ENCODE results near the gene BHLHA9.

The BHLHA9 gene

DNA sequence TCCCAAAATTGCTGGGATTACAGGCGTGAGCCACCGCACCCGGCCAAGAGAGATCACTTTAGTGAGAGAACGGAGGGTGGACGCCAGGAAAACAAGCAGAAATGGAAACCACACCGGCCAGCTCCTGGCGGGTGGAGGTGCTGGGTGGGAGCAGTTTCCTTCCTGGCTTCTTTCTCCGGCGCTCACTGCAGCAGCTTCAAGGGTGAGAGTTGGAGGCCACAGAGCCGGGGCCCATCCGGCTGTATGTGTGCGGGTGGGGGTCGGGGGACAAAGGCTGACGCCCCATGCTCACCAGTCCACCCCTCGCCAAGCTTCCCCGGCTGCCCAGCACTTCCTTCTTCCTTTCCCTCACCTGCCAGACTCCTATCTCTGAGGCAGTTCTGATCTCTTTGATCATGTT lies 13.5 kb upstream of the BHLHA9 start:
- DNase-seq: no peak

DNA sequence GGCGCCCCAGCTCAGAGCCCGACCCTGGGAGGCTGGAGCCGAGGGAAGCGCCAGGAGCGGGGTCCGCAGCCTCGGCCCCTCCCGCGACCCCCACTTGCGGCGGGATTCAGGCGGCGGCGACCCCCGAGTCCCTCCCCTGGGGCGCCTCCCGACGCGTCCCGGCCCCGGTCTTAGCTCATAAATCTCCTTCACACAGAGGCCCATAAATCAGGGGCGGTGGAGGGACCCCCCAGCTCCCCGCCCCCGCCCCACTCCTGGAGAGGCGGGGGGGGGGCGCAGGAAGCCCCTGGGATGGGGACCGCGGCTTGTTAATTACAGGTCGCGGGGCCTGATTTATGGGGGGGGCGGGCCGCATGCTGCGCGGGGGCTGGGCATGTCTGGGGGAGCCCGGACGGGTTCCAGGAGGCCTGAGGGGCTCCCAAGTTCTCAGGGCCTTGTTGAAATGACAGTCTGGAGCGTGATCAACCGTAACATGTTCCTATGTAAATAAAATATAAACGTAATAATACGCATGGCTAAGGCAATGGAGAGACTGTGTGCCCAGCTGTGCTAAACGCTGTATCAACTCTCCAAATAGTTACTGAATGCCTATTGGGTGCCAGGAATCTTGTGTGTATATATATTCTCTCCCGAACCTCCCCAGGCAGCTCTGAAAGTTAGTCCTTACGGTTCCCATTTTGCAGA lies 10.0 kb upstream of the BHLHA9 start:
- DNase-seq: no peak

DNA sequence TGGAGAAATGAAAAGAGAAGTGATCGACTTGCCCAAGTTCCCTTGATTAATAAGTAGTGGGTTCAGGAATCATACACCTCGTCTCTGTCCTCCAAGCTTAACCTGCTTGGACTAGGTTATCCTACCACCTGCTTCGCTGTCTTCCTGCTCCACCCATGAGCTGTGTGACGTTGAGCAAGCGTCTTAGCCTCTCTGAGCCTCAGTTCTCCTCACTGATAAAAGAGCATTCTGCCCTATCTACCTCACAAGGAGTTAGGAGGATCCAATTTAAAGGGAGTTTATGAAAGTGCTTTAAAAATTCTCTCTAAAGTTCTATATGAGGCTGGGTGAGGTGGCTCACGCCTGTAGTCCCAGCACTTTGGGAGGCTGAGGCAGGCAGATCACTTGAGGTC lies 9.5 kb upstream of the BHLHA9 start:
- no peak for DNase-seq

DNA sequence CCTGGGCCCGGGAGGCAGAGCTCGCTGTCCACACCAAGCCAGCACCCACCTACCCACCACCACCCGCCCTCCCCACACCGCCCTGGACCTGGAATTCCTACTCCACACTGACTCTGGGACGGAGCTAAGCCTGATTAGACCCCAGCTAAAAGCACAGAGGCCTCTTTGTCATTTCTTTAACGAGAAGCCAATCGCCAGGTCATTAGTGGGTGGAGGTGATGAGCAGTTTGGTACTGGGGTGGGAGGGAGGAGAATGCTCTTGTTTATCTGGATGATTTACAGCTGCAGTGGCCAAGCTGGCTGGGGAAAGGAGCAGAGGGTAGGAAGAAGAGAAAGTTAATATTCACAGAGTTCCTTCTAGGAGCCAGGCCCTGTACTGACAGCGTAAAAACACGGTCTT lies 6.0 kb upstream of the BHLHA9 start:
- DNase-seq: no peak

DNA sequence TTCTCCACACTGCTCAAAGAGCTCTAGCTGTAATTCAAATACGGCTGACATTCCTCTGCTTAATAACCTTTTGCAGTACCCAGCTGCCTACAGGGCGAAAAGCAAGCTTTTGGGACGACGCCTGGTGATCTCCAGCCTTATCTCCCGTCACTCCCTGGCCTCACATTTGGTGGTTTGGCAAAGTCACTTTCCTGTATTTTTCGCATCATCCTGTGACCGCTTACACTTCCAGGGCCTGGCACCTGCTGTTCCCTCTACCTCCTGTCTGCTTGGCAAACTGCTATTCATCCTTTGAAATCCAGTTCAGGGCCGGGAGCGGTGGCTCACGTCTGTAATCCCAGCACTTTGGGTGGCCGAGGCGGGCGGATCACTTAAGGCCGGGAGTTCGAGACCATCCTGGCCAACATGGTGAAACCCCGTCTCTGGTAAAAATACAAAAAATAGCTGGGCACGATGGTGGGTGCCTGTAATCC lies 2.7 kb upstream of the BHLHA9 start:
- no peak for DNase-seq

DNA sequence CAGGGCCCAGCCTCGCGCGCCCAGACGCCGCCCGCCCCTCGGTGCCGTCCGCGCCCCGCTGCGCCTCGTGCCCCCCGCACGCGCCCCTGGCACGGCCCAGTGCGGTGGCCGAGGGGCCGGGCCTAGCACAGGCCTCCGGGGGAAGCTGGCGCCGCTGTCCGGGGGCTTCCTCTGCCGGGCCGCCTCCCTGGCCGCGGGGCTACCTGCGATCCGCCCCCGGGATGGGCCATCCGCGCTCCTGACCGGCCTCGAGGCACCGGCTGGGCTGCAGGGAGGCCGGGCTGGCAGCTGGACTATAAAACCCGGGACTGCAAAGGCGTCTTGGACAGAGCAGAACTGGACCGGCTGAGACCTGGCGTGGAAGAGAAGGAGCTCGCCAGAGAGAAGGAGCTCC lies 783 bp downstream of the BHLHA9 start:
- DNase-seq: no peak

DNA sequence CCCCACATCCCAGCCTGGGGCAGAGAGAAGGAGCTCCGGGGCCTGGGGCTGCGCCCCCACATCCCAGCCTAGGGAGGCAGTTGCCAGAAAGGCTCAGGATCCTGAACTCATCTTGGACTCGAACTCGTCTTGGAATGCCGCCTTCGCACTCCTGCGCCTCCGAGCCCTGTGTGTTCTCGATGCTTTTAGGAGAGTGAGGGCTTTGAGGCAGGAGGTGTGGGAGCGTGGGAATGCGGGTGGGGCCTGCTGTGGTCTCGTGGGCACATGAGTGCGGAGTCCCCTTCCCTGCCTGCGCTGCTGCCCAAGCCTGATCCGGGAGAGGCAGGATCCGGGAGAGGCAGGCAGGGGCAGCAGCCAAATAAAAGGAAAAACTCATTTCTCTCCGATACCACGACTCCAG lies 1.2 kb downstream of the BHLHA9 start:
- no peak for DNase-seq

DNA sequence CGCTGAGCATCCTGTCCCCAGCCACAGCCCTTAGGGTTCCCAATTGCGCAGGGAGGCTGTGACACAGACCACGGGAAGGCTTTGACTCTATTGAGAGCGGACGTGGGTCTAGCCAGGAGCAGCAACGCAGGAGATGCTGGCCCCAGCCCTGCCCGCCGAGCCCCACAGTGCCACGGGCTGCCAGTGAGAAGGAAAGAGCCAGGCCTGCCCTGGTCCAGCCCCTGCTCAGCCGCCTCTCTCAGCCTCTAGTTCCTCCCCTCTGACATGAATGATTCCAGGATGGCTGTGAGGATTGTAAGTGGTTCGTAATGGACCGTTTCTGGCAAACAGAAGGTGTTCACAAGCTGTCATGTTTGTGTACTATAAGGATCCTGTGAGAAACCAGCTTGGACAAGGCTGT lies 2.5 kb downstream of the BHLHA9 start:
- DNase-seq: no peak

DNA sequence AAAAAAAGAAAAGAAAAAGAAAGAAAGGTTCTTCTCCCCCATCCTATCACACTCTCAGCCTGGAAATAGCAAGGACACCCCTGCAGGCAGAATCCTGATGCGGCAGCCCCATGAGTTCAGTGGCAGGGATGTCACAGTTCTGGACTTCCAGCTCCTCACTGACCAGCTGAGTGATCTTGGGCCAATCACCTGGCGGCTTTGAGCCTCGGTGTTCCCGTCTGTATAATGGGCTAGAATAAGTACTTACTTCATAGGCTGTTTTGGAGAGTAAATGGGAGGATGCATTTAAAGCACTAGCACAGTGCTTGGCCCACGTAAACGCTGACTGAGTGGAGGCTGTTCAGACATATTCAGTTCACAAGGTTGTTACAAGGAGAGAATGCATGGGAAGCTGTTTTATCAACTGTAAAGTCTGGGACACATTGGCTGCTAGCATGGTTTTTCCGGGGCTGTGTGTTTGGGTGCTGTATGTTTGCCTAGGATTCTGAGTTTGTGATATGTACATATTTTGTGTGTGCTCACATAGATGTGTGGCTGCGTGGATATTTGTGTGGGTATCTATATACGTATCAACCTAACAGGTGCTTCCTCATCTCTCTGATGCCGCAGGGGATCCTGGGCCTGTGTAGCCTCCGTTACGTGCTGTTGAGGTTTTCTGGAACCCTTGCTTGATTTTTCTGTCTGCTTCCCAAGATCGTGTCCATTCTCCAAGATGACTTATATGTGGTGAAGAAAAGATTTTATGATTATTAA lies 3.4 kb downstream of the BHLHA9 start:
- DNase-seq: no peak

DNA sequence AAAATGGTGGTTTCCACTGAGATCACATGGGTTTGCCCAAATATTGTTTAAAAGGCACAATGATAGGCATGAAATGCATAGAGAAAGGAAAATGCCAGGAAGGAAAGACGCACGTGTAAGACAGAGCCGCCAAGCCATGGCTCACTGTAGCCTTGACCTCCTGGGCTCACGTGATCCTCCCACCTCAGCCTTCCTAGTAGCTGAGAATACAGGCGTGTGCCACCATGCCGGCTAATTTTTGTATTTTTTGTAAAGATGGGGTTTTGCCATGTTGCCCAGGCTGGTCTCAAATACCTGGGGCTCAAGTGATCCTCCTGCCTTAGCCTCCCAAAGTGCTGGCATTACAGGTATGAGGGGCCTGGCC lies 4.0 kb downstream of the BHLHA9 start:
- DNase-seq: no peak

DNA sequence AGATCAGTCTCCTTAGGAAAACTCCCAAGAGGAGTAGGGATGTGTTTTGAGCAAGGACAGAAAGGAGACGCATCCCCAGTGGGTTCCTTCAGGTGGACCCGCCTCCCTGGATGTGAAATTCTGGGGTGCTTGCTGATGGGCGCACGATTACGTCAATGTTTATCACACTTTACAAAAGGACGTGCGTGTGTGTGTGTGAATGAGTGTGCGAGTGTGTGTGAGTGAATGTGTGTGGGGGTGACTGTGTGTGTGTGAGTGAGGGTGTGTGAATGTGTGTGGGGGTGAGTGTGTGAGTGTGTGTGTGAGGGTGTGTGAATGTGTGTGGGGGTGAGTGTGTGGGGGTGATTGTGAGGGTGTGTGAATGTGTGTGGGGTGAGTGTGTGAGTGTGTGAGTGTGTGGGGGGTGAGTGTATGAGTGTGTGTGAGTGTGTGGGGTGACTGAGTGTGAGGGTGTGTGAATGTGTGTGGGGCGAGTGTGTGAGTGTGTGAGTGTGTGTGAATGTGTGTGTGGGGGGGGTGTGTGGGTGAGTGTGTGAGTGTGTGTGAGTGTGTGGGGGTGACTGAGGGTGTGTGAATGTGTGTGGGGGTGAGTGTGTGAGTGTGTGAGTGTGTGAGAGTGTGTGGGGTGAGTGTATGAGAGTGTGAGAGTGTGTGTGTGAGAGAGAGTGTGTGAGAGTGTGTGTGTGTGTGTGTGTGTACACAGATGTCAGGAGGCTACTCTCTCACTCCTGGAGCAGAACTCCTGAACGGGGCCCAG lies 5.1 kb downstream of the BHLHA9 start:
- no peak for DNase-seq

DNA sequence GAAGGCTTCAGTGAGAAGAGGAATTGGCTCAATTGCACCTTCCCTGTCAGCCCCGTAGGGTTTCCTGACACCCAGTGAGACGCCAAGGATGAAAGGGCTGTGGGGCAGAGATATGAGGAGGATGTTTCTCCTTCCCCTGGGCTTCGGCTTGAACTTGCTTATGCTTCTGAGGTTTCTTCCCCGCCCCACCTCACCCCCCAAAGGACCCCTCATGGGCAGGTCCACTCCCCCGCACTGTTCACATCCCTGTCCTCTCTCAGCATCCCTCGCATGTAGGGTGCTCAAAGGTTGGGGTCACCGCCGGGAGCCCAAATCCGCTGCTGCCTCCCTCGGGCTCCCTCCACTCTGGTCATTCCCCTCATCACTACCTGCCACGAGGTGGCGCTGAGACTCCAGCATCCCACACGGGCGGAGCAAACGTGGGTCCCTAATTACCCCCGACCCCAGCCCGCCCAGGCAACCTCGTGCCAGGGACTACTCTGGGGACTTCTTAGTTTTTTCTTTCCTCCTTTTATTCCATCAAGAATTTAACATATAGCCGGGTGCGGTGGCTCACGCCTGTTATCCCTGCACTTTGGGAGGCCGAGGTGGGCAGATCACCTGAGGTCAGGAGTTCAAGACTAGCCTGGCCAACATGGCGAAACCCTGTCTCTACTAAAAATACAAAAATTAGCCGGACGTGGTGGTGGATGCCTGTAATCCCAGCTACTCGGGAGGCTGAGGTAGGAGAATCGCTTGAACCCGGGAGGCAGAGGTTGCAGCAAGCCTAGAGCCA lies 5.9 kb downstream of the BHLHA9 start:
- DNase-seq: peak; percentile 83

DNA sequence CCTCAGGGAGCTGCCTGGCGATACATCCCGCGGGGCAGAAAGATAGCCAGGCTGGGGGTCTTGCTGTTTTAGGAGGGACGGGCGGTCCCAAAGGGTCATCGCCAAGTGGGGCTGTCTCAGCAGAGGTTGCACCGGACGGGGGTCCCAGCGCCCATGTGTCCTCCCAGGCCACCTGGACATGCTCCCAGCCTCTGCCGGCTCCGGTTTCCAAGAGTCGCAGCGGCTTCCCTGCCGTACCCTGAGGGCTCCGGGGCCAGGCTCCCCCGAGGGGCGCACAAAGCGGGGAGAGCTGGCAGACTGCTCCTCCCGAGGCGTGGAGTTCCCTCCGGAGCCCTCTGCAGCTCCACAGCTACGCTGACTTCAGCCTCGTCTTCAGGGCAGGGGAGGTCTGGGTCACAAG lies 10.4 kb downstream of the BHLHA9 start:
- no peak for DNase-seq

DNA sequence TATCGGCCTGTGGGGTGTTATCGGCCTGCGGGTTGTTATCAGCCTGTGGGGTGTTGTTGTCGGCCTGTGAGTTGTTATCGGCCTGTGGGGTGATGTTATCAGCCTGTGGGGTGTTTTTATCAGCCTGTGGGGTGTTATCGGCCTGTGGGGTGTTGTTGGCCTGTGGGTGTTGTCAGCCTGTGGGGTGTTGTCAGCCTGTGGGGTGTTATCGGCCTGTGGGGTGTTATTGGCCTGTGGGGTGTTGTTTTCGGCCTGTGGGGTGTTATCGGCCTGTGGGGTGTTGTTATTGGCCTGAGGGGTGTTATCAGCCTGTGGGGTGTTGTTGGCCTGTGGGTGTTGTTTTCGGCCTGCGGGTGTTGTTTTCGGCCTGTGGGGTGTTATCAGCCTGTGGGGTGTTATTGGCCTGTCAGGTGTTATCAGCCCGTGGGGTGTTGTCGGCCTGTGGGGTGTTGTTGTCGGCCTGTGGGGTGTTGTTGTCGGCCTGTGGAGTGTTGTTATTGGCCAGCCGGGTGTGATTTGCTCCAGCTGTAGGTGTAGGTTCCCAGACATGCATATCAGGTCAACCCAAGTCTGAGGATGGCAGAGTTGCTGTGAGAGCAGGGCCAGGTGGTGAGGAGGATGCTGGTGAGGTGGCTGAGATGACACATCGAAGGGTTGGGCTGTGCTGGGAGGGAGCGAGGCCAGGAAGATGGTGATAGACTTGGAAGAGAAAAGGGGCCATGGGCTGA lies 16.3 kb downstream of the BHLHA9 start:
- DNase-seq: no peak

DNA sequence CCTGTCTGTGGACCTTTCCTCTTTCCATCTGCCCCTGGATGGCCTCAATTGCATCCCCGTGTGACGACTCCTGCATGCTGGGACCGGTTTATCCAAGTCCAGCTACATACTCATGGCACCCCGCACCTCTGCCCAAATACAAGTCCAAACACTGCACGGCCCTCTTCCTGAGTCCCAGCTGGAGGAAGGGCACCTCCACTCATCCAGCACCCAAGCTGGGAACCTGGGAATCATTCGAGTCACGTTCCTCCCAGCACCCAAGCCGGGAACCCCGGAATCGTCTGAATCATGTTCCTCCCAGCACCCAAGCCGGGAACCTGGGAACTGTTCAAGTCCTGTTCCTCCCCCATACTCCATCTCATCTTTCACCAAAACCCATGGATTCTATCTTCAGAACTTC lies 19.5 kb downstream of the BHLHA9 start:
- no peak for DNase-seq

DNA sequence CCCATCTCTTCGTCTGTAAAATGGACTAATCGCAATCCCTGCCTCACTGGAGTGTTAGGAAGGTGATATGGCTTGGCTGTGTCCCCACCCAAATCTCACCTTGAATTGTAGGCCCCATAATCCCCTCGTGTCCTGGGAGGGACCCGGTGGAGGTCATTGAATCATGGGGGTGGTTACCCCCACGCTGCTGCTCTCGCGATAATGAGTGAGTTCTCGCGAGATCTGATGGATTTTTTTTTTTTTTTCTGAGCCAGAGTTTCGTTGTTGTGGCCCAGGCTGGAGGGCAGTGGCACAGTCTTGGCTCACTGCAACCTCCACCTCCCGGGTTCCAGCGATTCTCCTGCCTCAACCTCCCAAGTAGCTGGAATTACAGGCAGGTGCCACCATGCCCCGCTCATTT lies 20.4 kb downstream of the BHLHA9 start:
- DNase-seq: no peak

DNA sequence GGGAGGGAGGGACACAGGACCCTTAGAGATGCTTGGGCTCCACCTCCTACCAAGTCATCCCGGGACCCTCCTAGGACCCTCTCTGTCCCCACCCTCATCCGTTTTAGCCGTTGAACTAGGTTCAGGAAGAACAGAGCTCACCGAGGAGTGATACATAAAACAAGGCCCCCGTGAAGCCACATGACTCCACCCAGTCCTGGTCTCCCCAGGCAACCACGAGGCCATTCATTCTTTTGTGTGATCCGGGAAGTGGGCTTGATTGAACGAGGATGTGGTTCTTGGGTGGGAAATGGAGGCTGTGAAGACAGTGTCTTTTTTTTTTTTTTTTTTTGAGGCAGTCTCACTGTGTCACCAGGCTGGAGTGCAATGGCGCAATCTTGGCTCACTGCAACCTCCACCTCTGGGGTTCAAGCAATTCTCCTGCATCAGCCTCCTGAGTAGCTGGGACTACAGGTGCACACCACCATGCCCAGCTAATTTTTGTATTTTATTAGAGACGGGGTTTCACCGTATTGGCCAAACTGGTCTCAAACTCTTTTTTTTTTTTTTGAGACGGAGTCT lies 24.0 kb downstream of the BHLHA9 start:
- peak; percentile 88 for DNase-seq

DNA sequence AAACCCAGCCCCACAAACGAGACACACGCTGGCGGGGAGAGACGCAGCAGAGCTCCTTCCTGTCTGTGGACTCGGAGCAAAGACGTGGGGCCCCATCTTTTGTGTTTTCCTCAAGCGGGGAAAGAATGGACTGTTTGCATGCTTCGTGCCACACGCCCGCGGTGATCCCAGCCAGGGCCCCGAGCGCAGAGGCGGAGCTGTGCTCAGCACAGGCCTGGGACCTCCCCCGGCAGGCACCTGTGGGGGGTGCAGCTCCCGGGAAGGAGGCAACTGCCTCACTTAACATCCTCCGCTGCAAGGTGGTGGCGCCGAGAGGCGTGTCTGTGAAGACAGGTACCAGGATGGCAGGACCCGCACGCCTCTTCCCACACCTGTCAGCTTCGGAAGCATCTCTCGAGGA lies 28.4 kb downstream of the BHLHA9 start:
- peak; percentile 69 for DNase-seq

DNA sequence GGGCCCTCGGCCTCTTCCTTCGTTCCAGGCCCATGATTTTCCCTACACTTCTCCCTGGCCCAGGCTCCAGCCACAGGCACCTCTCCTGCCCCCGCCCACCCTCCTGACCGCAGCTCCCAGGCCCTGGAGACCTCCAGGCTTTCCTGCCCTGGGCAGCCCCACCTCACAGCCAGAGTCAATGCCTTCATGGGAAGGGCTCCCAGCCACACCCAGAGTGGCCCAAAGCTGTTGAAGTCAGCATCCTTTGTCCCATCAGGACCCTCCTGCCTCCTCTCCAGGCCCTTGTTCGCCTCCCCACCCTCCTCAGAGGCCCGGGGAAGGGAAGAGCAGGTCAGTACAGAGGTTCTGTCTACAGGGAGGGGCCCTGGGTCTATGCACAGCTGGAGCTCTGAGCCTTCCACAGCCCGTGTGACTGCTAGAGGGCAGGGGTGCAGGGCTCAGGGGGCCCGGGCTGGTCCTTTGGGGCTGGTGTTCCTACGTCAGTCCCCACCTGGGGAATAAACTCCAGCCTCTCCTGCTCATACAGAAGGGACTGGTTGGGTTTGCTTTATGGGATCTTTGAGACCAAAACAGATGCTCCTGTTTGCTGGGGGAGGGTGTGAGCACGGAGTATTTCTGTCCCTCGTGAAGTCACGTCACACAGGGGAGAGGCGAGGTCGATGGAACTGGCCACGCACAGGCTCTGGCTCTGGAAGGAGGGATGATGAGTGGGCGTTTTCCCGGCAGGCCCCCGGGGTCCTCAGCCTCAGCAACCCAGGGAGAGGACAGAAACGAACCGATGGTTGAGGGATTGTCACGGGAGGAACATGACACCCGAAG lies 29.5 kb downstream of the BHLHA9 start:
- no peak for DNase-seq

DNA sequence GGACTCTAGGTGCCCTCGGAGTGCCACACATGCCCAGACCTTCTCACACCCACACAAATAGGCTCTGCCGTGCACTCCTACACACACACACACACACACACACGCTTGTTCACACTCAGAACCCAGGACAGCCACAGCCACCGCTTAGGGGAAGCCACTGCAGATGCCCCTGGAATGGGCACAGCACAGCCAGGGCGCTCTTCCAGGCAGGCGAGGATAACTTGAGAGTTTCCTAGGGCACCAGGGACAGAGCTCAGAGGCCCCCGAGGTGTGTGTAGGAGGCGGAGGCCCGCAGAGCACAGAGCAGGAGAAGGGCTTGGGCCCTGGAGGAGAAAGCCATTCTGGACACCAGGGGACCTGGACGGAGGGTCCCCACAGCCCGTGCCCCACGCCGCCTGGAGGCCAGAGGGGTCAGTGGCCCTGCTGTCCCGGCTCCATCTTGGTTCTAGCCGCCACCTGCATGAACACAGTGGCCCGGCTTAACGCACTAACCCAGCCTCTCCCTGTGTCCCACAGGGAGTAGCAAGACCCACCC lies 30.2 kb downstream of the BHLHA9 start:
- no peak for DNase-seq

DNA sequence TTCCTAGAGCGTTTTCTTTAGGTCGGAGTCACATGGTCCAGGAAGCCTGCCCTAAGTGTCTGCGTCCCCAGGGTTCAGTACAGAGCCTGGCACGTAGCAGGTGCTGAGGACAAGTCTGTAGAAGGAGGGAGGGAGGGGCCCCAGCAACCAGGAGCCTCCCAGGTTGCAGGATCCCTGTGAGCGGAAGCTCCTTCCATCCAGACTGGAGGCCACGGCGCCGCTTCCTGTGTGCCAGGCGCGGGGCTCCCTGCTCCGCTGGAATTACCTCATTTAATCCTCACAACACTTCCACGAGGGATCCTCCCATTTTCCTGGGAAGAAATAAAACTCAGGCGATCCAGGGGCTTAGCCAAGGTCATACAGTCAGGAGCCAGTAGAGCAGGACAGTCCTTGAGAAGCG lies 31.3 kb downstream of the BHLHA9 start:
- DNase-seq: no peak

Measured in CD4-positive, alpha-beta T cell treated with Interleukin-6 for 4 hours (primary cell).